Measurements from ENCODE around the gene CCL4L2.
"Not testable (repeated sequence)": the region's sequence is repeated elsewhere in the genome, so short reads cannot be mapped to it uniquely, and the experiment has no call there.

Gene CCL4L2

DNA sequence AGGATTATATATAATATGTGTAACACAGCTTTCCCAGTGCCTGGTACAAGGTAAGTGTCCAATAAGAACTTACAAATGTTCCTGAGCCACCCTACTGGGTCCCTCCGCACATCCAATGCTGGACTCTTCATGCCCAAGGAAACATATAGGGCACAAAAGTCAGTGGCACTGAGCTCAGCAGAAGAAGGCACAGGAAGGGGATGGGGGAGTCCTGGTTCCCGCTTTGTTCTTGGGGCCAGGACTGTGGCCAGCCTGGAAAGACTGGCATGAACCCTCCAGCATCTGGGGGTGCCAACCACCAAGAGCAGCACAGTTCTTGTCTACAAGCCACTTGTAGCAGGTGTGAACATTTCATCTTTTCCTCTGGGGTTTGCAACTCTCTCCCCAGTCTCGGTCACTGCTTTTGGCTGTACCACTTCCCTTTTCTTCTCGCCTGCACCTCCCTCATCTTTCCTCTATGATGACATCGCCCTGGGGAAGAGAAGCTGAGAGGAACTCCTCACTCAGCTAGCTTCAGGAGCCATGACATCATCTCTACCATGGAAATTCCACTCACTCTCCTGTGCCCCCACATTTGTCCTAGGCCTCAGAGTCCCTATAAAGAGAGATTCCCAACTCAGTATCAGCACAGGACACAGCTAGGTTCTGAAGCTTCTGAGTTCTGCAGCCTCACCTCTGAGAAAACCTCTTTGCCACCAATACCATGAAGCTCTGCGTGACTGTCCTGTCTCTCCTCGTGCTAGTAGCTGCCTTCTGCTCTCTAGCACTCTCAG, at the start of gene CCL4L2:
TSS of gene CCL4L2 (plus strand) at position 625 of the 773 bp plus-strand sequence.
- not testable (repeated sequence) for DNase-seq

- DNase-seq, result not testable (repeated sequence)
Observed at GRCh38 chr17:36168836-36169235, 42.0 kb upstream of the CCL4L2 start.

DNA sequence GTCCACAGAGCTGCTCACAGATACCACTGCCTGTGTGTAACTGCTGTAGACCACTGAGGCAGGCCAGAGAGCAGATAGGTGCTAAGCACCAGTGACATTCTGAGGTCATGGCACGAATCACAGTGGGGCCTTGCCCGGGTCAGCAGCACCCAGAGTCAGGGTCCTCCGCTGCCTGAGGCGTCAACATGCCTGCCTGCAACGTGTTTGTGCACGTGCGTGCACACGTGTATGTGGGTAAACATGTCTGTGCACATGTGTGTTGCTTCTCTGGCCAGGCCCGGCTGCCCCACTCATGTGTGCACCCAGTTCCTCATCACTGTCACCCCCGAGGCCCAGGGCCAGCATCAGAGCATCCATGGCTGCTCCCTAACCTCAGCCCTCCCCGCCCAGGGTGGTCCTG, 34.3 kb upstream of the CCL4L2 start, which contains the start of gene TBC1D3B:
TSS of gene TBC1D3B (minus strand) at position 101 of the 400 bp plus-strand sequence. CDS start 1,586 bp downstream, outside the sequence.
- DNase-seq, result not testable (repeated sequence)

DNA sequence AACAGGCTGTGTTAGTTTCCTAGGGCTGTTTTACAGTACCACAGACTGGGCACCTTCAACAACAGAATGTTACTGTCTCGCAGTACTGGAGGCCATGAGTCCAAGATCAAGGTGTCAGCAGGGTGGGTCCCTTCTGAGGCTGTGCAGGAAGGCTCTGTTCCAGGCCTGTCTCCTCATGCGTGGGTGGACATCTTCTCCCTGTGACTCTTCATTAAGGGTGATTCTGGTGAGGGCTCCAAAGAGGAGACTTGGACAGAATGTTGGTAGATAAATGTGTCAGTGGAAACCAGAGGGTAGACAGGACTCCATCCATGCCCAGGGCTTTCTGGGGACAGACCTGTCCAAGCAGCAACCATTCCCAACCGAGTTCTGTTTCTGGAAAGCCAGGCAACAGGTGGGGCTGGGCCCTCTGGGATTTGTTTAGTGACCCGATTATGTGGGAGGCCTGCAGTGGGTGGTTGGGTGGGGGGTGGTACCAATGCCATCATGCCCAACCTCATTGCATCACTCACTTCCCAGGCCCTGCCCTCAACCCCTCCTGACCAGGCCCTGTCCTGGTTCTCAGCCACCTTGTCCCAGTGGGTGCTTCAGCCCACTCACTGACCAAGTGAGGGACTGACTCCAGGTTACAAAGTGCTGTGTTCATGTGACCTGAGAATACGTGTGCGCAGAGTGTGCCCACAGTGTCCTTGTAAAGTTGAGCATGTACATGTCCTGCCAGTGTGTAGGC, 29.3 kb upstream of the CCL4L2 start:
- DNase-seq, result not testable (repeated sequence)

DNA sequence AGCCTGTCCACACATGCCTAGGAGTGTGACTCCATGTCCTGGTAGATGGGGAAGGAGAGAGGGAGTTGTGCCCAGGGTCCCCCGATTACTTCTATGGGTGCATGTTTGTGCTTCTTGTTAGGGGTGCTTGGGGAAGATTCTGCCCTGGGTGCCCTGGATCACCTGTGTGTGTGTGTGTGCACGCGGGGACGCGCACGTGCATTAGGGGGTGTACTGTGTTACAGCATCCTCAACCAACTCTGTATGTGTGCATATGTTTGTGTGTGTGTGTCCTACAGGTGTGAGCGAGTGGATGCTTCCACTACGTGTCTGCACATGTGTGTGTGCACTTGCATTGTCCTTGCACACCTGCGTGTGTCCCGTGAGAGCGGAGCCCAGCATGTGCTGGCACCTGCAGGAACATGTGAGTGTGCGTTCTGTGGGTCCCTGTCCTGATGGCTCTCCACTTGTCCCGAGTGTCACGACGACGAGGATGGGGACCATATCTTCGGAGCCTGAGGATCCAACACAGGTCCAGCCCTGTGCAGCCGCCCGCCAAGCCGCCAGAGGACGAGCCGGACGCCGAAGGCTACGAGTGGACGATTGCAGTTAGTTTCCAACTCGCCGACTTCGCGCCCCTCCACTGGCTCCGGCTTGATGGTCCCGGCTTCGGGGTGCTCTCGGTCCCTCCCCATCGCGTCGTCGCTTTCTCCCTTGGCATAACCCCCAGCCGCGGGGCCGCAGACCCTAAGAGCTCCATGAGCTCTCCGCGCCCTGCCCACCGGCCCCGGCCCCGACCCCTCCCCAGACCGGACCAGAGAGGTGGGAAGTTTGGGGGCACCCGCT, 28.5 kb upstream of the CCL4L2 start:
- DNase-seq, result no peak

DNA sequence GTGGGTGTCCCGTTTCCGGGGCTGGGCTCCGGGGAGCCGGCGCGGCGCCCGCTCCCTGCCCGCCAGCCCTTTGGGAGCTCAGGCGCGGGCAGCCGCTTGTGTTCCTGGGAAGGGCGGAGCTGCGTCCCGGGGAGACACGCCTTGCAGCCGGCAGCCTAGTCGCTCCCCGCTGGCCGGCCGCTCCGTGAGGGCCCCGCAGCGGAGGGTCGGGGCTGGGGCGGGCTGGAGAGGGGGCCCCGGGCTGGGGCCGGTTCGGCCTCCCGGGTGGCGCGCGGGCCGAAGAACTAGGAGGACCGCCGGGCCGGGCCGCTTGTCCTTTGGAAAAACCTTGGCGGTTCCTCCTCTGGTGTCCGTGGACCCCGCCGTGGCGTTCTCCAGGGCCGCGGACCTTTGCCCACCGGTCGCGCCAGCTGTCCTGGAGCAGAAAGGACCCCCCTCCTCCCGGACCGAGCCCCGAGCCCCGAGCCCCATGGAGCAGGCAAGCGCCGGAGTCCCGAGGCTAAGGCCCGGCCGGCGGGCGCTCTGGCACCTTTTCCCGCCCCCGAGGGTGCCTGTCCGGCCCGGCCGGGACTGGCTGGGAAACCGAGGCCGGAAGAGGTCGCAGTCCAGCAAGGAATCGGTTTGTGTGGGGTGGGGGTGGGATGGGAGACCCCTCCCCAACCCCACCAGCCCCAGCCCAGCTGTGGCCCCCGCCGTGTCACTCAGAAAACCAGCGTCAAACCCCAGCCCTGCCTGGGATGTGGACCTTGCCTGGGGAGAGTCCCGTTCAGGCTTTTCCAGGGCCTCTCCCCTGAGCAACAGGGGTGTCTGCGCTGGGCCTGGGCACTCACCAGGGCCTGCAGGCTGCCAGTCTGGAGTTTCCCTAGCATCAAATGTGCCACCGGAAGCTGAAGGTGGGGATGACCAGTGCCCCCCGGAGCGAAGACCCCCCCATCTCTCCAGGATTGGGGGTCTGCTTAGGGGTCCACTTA, 27.6 kb upstream of the CCL4L2 start:
- DNase-seq, result peak; percentile 45

GRCh38 chr17:36184023-36184765, 26.7 kb upstream of the CCL4L2 start:
- no peak for DNase-seq

GRCh38 chr17:36185416-36185815, 25.4 kb upstream of the CCL4L2 start:
- DNase-seq, result no peak

DNA sequence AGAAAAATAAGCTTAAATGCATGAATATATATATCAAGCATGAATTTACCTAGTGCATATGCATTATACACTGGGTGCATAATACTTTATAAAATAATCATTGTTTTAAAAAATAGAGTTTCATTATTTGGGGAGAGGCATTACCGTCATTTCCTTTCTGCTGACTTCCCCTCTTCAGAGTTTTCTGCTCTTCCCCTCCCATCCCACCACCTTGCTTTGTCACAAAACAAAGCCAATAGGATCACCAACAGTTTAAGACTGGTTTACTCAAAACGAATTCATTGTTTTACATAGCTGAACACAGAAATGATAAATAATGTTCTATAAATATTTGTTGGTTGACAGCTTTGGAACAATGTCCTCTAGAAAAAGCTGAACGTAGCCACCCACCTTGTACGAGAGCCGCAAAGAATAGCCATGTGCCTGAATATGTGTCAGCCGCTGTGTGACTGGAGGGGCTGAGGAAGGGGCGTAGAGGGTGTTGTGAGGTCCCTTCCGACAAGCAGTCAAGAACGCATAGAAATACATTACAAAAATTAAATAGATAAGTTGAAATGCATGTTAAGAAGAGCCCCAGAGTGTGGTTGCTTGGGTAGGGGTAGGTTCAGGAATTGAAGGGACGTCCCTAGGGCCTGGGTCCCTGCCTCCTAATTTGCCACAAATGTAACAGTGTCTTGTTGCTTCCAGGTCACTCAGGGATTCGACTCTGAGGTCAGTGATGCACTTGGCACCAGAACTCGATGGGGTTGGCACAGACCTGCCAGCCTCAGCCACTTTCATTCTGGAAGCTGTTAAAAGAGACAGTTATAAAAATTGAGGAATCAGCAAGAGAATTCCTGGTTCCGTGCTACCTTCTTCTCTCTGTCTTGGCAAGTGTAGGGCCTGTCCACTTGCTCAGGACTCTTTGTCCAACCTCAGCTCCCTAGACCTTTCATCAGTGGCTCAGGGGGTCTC, 23.8 kb upstream of the CCL4L2 start:
- not testable (repeated sequence) for DNase-seq

- DNase-seq, result not testable (repeated sequence)
Observed at GRCh38 chr17:36187943-36188665, 22.8 kb upstream of the CCL4L2 start.

DNA sequence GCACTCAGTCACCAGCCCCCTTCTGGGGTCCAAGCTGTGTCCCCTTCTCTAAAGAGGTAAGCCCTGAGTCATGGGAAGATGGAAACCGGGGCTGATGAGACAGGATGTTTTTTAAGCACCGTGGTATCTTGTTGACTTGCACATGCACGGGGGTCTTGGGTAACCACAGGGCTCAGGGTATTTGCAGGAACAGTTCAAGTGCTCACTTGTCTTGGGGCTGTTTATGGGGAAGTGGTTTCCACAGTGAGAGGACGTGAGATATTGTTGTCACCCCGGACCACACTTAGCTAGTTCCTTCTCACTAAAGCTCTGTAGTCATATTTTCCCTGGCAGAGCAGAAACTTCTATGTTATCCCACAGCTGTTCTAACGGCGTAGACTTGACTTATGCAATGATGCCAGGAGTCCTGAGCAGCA, 22.0 kb upstream of the CCL4L2 start:
- DNase-seq, result no peak

- not testable (repeated sequence) for DNase-seq
Observed at GRCh38 chr17:36189993-36190392, 20.9 kb upstream of the CCL4L2 start.

- DNase-seq, result not testable (repeated sequence)
Observed at GRCh38 chr17:36190549-36191330, 20.1 kb upstream of the CCL4L2 start.

DNA sequence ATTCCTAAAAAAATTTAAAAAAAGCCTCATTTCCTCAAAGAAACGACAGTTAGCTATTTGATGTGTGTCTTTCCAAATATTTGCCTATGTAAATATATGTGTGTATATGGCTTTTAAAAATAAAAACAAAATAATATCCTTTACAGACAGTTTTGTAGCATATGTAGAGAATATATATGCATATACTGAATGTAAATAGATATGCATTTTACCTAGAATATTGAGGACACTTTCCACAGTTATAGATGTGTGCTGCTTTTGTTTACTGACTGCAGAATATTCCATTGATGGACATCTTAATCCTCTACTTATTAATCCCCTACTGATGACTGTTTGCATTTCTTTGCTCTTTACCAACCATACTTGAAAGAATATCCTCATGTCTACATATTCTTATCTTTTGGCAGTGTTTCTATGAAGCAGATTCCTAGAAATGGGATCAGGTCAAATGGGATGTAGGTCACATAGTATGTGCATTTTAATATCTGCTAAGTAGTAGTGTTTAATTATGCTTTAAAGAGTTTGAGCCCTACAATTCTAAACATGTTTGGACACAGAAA, 17.6 kb upstream of the CCL4L2 start:
- no peak for DNase-seq

DNA sequence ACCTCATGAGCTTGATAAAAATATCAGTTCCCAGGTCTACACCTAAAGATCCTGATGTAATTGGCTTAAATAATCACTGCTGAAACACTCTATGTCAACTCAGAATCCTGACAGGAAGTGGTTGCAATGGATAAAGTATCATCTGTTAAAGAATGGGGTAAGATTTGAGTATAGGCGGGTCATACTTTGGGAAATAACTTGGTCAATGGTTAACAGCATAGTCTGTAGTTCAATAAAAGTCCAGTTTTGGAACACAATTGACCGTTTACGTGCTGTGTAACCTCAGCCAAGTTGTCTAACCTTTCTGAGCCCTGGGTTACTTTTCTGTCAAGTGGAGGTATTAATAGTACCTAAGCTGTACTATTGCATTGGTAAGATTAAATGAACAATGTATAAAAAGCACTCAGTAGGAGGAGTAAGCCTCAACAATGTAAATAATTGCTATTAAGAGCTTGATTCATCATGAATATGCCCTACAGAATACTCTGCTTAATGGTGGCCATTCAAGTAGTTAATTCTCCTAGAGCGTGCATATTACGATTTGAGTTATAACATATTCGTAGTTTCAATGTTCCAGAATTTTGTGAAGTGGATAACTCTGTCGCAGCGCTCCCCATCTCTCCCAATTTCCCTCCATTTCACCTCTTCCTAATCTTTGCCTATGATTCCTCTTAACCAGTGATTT, 16.6 kb upstream of the CCL4L2 start:
- not testable (repeated sequence) for DNase-seq

- not testable (repeated sequence) for DNase-seq
Observed at GRCh38 chr17:36194832-36195433, 15.9 kb upstream of the CCL4L2 start.

Data from NCI-H345 (cell line).